K562 (cell line): ENCODE data around the gene LRCH1. TPM values are rescaled to one million over a fixed set of nuclear protein-coding genes. Genes with fewer than 3 reads are reported as not detected.

Source experiments
- HDAC1 ChIP-seq, 2 experiments: fragments of 450-650 bp; IDR thresholded peaks; 2 replicates each; pipeline ENCODE4 v1.6.1; 2016 to 2017; ENCODE audit warnings: inconsistent platforms in 1 of 2, mild to moderate bottlenecking in 1 of 2, moderate library complexity in 1 of 2
- MEIS2 ChIP-seq: fragments of 450-650 bp; IDR thresholded peaks from 2 replicates; pipeline ENCODE4 v1.6.1; 2014; ENCODE audit warnings: mild to moderate bottlenecking; ENCODE audit not compliant: partially characterized antibody
- NELFE ChIP-seq: IDR thresholded peaks from 2 replicates; pipeline ENCODE4 v1.6.1; 2011; ENCODE audit warnings: mild to moderate bottlenecking; ENCODE audit not compliant: insufficient read depth, insufficient read length
- PBX2 ChIP-seq, 2 experiments: IDR thresholded peaks in 1 of 2; conservative IDR thresholded peaks in 1 of 2; 2 replicates each; pipeline ENCODE4 v1.6.1; 2016; ENCODE audit warnings: low read depth in 2 of 2, mild to moderate bottlenecking in 1 of 2, missing compliant biosample characterization in 1 of 2, missing genetic modification characterization in 1 of 2, moderate library complexity in 1 of 2
- PKNOX1 ChIP-seq: fragments of 450-650 bp; IDR thresholded peaks from 2 replicates; pipeline ENCODE4 v1.6.1; 2016
- RCOR1 ChIP-seq, 2 experiments: IDR thresholded peaks; 2 replicates each; pipeline ENCODE4 v1.6.1; 2012; ENCODE audit warnings: low read depth in 2 of 2, low read length in 2 of 2, borderline replicate concordance in 1 of 2, improper control_type of control experiment in 1 of 2
- SRSF7 ChIP-seq: fragments of 200-400 bp; formaldehyde crosslinking; optimal IDR thresholded peaks from 2 replicates; pipeline ENCODE3; 2017; ENCODE audit warnings: mild to moderate bottlenecking, low read depth, low read length
- ZFP30 ChIP-seq: fragments of 250-450 bp; sonication (Bioruptor Pico); IDR thresholded peaks from 2 replicates; pipeline ENCODE4 v1.8.0; 2022; ENCODE audit warnings: moderate library complexity, mild to moderate bottlenecking, inconsistent platforms, borderline replicate concordance
- ZFP36 ChIP-seq: fragments of 150-350 bp; IDR thresholded peaks from 2 replicates; pipeline ENCODE4 v1.6.1; 2018; ENCODE audit warnings: low read length, low read depth; ENCODE audit not compliant: partially characterized antibody
- ZMIZ1 ChIP-seq, 2 experiments: fragments of 150-350 bp in 1 of 2; IDR thresholded peaks; 2 replicates each; pipeline ENCODE4 v1.6.1; 2012 to 2016; ENCODE audit warnings: low read depth in 2 of 2, low read length in 2 of 2, mild to moderate bottlenecking in 1 of 2, moderate library complexity in 1 of 2
- ZNF124 ChIP-seq: sonication (generic); formaldehyde crosslinking; IDR thresholded peaks from 2 replicates; pipeline ENCODE4 v1.8.1; 2022; ENCODE audit warnings: missing genetic modification reagents
- ZNF282 ChIP-seq: sonication (generic); formaldehyde crosslinking; IDR thresholded peaks from 2 replicates; pipeline ENCODE4 v1.8.1; 2023; ENCODE audit warnings: missing genetic modification reagents
- ZNF696 ChIP-seq: fragments of 250-450 bp; sonication (Bioruptor Pico); conservative IDR thresholded peaks from 2 replicates; pipeline ENCODE4 v1.4.0; 2020; ENCODE audit warnings: mild to moderate bottlenecking, moderate library complexity
- polyA plus RNA-seq, 8 experiments: library from polyadenylated mRNA; depleted of rRNA in 4 of 8; stranded (reverse) in 5 of 8; unstranded in 3 of 8; fragments of >200 nt; fragmentation: Nextera tagmentation in 2 of 8; fragmentation: Illumina TruSeq in 1 of 8; extraction: Ambion mirVana in 2 of 8; extraction: Trizol in 1 of 8; gene quantifications; 2 replicates each; pipeline versions ENCODE4 v1.2.1 to v1.2.3, GENCODE V29; 2011 to 2014; ENCODE audit warnings: inconsistent platforms in 1 of 8, missing spikeins in 1 of 8
- total RNA-seq, 7 experiments: library from RNA; depleted of rRNA in 6 of 7; stranded (reverse); fragments of >200 nt in 6 of 7; fragmentation: Illumina TruSeq in 2 of 7; extraction: Trizol in 2 of 7; gene quantifications; 2 replicates each; pipeline versions ENCODE4 v1.2.1 to v1.2.3, GENCODE V29; 2011 to 2021; ENCODE audit warnings: low replicate concordance in 1 of 7

Gene LRCH1
- total and polyA plus RNA-seq, 9 of the 15 experiments (the other 6 are each of a cell fraction or from before 2014, with no cell fraction given) = 1.1 to 6.8 (median 3.7) TPM

GRCh38 chr13:46606970-46607369 lies 54.0 kb downstream of the LRCH1 start (continued):
- no peak for TF ChIP-seq PBX2 (CRISPR knock-in tag; IDR thresholded peaks at IDR 0.05; ENCODE audit: low read depth)
- TF ChIP-seq PBX2 (tag; conservative IDR thresholded peaks at IDR 0.05; ENCODE audit: low read depth) = peak; percentile 19; the same call in 1 of the 2 replicates
- TF ChIP-seq ZFP30 (CRISPR knock-in tag) = no peak
- peak; percentile 4 for TF ChIP-seq ZFP36
- TF ChIP-seq MEIS2 = peak; percentile 72
- 0 out of 4 replicates have a peak, but pooled peaks of 1 of the 2 experiments have one; percentile 16 for TF ChIP-seq RCOR1 (IDR thresholded peaks at IDR 0.05; ENCODE audit: borderline replicate concordance in 1 of 2, low read depth in 2 of 2, low read length in 2 of 2)
- TF ChIP-seq NELFE = no peak
- TF ChIP-seq ZNF124 (CRISPR knock-in tag) = no peak
- no peak for TF ChIP-seq SRSF7
- TF ChIP-seq ZNF696 = no peak
- no peak for TF ChIP-seq ZMIZ1 (IDR thresholded peaks at IDR 0.05; ENCODE audit: low read depth in 2 of 2, low read length in 2 of 2)
- no peak for TF ChIP-seq HDAC1 (IDR thresholded peaks at IDR 0.05)
- TF ChIP-seq ZNF282 (CRISPR knock-in tag) = no peak
- peak; percentile 9; the same call in 1 of the 2 replicates for TF ChIP-seq PKNOX1
